Prostate gland (tissue), 2 donors: ENCODE results near the gene VWA3A.

Experiments
- POLR2A ChIP-seq: fragments of 450-650 bp; IDR thresholded peaks from one replicate; pipeline ENCODE4 v1.6.1; 2016; ENCODE audit warnings: antibody characterized with exemption, mild to moderate bottlenecking
- TF ChIP-seq, protein P1 (sequence below), 4 experiments: fragments of 200-600 bp in 2 of 4; fragments of 450-650 bp in 2 of 4; sonication (generic) in 2 of 4; IDR thresholded peaks; 1 replicate in 3 of 4; 2 replicates in 1 of 4; pipeline ENCODE4 v1.5.1; 2016 to 2019; ENCODE audit warnings: antibody characterized with exemption in 4 of 4, mild to moderate bottlenecking in 2 of 4, moderate library complexity in 2 of 4

DNA sequence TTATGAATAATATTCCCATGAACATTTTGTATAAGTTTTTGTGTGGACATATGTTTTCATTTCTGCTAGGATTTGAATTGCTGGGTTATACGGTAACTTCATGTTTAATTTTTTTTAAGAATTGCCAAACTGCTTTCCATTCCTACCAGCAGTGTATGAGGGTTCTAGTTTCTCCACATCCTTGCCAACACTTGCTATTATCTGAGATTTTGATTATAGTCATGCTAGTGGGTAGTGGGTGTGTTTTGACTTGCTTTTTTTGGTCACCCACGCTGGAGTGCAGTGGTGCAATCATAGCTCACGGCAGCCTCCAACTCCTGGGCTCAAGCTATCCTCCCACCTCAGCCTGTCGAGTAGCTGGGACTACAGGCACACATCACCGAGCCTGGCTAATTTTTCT, 110.8 kb downstream of the VWA3A start:
- TF ChIP-seq, protein P1, sequence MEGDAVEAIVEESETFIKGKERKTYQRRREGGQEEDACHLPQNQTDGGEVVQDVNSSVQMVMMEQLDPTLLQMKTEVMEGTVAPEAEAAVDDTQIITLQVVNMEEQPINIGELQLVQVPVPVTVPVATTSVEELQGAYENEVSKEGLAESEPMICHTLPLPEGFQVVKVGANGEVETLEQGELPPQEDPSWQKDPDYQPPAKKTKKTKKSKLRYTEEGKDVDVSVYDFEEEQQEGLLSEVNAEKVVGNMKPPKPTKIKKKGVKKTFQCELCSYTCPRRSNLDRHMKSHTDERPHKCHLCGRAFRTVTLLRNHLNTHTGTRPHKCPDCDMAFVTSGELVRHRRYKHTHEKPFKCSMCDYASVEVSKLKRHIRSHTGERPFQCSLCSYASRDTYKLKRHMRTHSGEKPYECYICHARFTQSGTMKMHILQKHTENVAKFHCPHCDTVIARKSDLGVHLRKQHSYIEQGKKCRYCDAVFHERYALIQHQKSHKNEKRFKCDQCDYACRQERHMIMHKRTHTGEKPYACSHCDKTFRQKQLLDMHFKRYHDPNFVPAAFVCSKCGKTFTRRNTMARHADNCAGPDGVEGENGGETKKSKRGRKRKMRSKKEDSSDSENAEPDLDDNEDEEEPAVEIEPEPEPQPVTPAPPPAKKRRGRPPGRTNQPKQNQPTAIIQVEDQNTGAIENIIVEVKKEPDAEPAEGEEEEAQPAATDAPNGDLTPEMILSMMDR (IDR thresholded peaks at IDR 0.05): no peak
- TF ChIP-seq POLR2A: no peak
